GM23248 (cell line): Measurements from ENCODE around the gene TWSG1.

Source experiments
- EZH2 ChIP-seq: fragments of 200-600 bp; sonication (generic); IDR thresholded peaks from 2 replicates; pipeline ENCODE4 v1.6.1; 2018; ENCODE audit warnings: antibody characterized with exemption, mild to moderate bottlenecking; ENCODE audit not compliant: insufficient read depth, poor library complexity, severe bottlenecking
- EZH2phosphoT487 ChIP-seq: fragments of 200-600 bp; sonication (generic); IDR thresholded peaks from 2 replicates; pipeline ENCODE4 v1.6.1; 2018; ENCODE audit warnings: antibody characterized with exemption, moderate library complexity, mild to moderate bottlenecking, low read depth; ENCODE audit not compliant: insufficient read depth

DNA sequence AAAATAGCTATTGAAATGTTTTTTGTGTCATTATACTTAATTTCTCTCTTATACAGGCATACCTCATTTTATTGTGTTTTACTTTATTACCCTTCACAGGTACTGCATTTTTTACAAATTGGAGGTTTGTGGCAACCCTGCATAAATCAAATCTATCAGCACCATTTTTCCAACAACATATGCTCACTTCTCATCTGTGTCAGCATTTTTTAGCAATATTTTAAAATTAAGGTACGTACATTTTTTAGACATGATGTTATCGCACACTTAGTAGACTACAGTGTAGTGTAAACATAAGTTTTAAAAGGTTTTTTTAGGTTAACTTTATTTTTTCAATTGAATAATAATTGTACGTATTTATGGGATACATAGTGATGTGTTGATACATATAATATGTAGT lies 110.0 kb downstream of the TWSG1 start:
- TF ChIP-seq EZH2phosphoT487: no peak
- no peak for TF ChIP-seq EZH2
